ENCODE data around the gene GPRASP2. TPM values are rescaled to one million over a fixed set of nuclear protein-coding genes. Genes with fewer than 3 reads are reported as not detected.

The GPRASP2 gene
- total RNA-seq (2022; extraction: Qiagen RNA extraction): 4.3 to 6.2 TPM (median 5.5 TPM) in 5 replicates

DNA sequence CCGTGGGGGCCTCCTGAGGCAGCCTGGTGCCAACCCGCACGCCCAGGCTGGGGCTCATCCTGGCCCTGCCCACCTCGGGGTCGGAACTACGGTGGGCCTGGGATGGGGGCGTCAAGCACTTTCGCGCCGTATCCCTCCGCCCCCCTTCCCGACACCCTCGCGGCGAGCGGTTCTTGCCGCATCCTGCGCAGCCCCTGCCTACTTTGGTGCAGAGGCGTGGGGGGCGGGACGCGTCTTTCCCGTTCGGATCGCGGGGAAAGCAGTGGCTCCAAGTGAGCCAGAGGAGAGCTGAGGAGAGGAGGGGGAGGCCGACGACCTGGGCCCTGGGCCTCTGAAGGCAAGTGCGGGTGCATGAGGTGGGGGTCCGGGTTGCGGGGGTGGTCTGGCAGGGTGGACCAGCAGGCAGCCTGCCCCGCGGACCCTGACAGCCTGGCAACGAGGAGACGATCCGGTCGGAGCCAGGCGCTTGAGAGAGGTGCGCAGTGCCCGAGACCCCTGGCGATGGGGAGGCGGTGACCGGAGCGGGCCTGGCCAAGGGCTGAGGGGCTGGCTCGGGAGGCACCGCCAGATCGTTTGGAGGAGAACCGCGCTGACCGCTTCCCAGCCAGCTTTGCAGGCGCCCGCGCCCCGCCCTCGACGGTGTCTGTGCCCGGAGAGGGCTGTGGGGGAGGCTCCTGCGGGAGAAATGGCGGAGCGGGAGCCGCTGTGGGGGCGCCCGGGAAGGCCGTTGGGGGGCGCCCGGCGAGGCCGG, at the start of gene GPRASP2:
Gene GPRASP2 (plus strand): TSS at position 233 of the 751 bp plus-strand sequence. CDS start 2,422 bp downstream, outside the sequence.

DNA sequence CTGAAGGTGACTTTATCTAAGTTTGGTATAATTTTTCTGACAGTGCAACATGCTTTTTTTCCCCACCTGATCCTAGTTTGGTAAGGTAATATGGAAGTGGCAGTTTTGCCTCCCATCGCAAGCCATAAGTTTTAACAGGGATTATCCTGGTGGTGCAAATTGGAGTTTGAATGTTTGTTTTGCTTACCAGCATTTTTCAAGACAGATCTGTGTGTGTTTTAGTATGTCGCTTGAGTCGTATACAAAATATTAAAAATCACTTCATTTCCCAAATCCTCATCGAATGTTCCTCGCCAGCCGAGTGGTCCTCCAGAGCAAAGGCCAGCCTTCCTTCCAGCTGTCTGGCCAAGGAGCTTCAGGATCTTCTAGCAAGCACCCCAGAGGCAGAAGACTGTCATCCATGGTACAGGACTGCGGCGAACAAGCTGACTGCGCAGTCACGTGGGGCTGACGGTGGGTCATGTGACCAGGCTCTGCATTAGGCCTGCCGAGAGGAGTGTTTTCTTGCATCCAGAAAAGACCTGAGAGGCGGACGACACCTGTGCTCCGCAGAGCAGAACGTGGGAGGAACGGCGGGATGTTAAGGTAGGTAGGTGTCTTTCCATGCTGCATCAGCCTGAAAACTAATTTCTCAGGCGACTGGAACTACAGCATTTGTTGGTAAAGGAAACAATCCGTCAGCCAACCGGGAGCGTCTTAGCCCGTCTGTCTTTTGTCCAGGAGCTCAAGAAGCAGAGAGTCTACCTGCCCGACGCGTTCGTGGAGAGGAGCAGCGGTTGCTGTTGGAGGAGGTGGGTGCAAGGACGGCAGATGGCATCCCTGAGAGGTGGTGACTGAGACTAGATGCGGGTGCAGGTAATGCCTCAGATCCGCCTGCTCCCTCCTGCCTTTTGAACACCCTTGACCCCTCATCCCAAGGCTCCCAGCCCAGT, 8.3 kb downstream of the GPRASP2 start, which contains the start of gene GPRASP3:
Gene GPRASP3 (plus strand): TSS at position 507 of the 932 bp plus-strand sequence. CDS start 28,253 bp downstream, outside the sequence.

Other genes starting within 250 kb of the GPRASP2 start
- not detected in 5 replicates for gene TCP11X2, start 240.6 kb upstream of the GPRASP2 start, total RNA-seq (2022; extraction: Qiagen RNA extraction)
- 0.34 to 1.6 TPM (median 0.55 TPM) in 5 replicates for gene TMSB15A, start 195.7 kb upstream of the GPRASP2 start, total RNA-seq (2022; extraction: Qiagen RNA extraction)
- gene ARMCX5, start 112.9 kb upstream of the GPRASP2 start, total RNA-seq (2022; extraction: Qiagen RNA extraction): 9.0 to 13.7 TPM (median 9.7 TPM) in 5 replicates
- 0.24 to 0.35 TPM (median 0.26 TPM) in 5 replicates for gene GPRASP1, start 61.0 kb upstream of the GPRASP2 start, total RNA-seq (2022; extraction: Qiagen RNA extraction)
- gene GPRASP3, start 8.3 kb downstream of the GPRASP2 start, total RNA-seq (2022; extraction: Qiagen RNA extraction): 2.9 to 3.8 TPM (median 3.5 TPM) in 5 replicates
- 0.14 to 0.18 TPM (median 0.15 TPM) in 3 of 5 replicates, not detected in the others for gene RAB40AL, start 224.8 kb downstream of the GPRASP2 start, total RNA-seq (2022; extraction: Qiagen RNA extraction)